Mucosa of rectum (tissue), 2 donors: ENCODE data around the gene NXPE3.
"Not testable (repeated sequence)": the region's sequence is repeated elsewhere in the genome, so short reads cannot be mapped to it uniquely, and the experiment has no call there.

Experiments
- H3K27ac ChIP-seq, 2 donors: one replicate each; pipeline ENCODE4 v1.7.0; 2013; ENCODE audit warnings: inconsistent platforms in 2 of 2, low read depth in 2 of 2, low read length in 2 of 2
- H3K27me3 ChIP-seq, 2 donors: one replicate each; pipeline ENCODE4 v1.7.0; 2013; ENCODE audit warnings: low read length in 2 of 2; ENCODE audit not compliant: control insufficient read depth in 2 of 2, insufficient read depth in 2 of 2
- H3K36me3 ChIP-seq, 2 donors: one replicate each; pipeline ENCODE4 v1.7.0; 2013; ENCODE audit warnings: low read length in 2 of 2; ENCODE audit not compliant: control insufficient read depth in 2 of 2, insufficient read depth in 2 of 2
- H3K4me1 ChIP-seq, 2 donors: one replicate each; pipeline ENCODE4 v1.7.0; 2013; ENCODE audit warnings: low read length in 2 of 2, mild to moderate bottlenecking in 1 of 2; ENCODE audit not compliant: control insufficient read depth in 2 of 2, insufficient read depth in 2 of 2
- H3K4me3 ChIP-seq, 2 donors: one replicate each; pipeline ENCODE4 v1.7.0; 2013; ENCODE audit warnings: low read length in 2 of 2
- H3K9ac ChIP-seq, 2 donors: one replicate each; pipeline ENCODE4 v1.7.0; 2013; ENCODE audit warnings: low read length in 2 of 2, low read depth in 1 of 2, mild to moderate bottlenecking in 1 of 2
- H3K9me3 ChIP-seq, 2 donors: one replicate each; pipeline ENCODE4 v1.7.0; 2013; ENCODE audit warnings: low read length in 2 of 2; ENCODE audit not compliant: control insufficient read depth in 2 of 2
- donor health status: healthy.
- donor health status: Normal muscosa, but diverticular disease.

The NXPE3 gene

DNA sequence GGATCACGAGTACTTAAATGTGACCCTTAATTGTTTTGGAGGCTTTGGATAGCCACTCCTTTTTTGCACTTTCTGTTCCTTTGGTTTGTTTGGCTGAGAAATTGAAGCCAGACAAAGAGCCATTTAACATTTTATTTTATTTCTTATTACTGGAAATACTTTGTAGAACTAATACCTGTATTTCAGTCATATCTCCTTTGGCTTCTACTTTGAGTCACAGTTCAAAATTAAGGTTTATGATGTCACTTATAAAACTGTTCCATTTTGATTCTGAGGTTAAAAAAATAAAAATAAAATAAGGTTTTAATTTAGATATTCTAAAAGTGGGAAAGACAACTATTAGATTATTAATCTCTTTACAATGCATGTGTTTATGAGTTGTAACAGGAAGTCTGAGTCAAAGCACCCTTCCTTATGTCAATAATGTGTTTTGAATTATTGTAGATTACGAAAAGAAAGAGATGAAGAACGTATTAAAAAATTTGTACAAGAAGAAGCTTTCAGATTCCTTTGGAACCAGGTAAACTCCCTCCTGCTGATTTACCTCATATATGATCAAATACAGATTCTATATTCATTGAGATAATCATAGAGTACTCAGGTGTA is 16.9 kb upstream of the NXPE3 start:
- H3K9ac ChIP-seq, result no peak overlapping the region
- no peaks in the 10 kb centered on the region for H3K4me1 ChIP-seq
- H3K27ac ChIP-seq, result no peak overlapping the region
- H3K9me3 ChIP-seq, result no peaks in the 10 kb centered on the region
- H3K36me3 ChIP-seq, result peaks cover 15 to 18% of the 10 kb centered on the region in 2 donors
- no peaks in the 10 kb centered on the region for H3K27me3 ChIP-seq
- H3K4me3 ChIP-seq, result no peak overlapping the region

DNA sequence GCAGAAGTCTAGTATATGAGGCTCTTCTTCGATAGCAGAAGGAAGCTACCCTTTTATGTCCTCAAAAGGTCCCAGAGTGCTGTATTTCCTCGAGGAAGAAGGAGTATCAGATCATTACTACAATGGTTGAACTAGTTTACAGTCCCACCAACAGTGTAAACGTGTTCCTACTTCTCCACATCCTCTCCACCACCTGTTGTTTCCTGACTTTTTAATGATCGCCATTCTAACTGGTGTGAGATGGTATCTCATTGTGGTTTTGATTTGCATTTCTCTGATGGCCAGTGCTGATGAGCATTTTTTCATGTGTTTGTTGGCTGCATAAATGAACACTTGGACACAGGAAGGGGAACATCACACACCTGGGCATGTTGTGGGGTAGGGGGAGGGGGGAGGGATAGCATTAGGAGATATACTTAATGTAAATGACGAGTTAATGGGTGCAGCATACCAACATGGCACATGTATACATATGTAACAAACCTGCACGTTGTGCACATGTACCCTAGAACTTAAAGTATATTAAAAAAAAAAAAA is 1.2 kb upstream of the NXPE3 start:
- not testable (repeated sequence) for H3K27me3 ChIP-seq, H3K27ac ChIP-seq, H3K9me3 ChIP-seq, H3K36me3 ChIP-seq, H3K4me3 ChIP-seq, H3K9ac ChIP-seq
- peaks cover 7 to 13% of the 10 kb centered on the region in 2 donors for H3K4me1 ChIP-seq

DNA sequence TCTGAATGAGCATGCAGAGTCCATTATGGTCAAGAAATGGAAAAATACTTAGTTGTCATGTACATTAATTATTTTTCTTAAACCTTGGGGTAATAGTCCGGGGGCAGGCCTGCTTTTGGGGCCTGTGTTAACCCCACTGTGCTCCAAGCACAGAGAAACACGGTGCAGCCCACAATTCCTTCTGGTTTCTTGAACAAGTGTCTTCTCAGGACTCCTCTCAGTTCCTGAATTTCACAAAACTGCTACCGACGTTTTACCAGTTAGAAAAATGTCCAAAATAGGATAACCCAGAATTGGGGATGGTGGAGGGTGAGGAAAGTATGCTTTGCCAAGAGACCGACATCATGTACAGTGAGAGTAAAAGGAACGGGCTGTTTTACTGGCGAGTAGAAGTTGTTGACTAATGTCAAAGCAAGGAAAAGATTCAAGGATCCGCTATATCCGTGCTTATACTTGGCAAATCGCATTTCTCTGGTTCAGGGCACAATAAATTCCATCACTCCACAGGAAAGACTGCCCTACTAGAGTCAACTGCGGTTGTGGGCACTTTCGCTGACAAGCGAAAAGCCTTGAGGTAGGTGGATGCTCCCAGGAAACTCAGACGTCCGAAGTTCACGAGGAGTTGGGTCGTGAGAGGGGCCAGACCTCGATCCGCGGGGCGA is 495 bp upstream of the NXPE3 start:
- Histone ChIP-seq H3K27me3 (no peaks in the 10 kb centered on the region), H3K27ac (peak overlapping the region; percentile 74 to 82), H3K4me3 (peak overlapping the region; percentile 79 to 83), H3K9ac (peak overlapping the region; percentile 74 to 83), H3K4me1 (peaks cover 7 to 13% of the 10 kb centered on the region in 2 donors), H3K9me3 (no peaks in the 10 kb centered on the region), H3K36me3 (peaks cover 0 to 4% of the 10 kb centered on the region in 2 donors)

DNA sequence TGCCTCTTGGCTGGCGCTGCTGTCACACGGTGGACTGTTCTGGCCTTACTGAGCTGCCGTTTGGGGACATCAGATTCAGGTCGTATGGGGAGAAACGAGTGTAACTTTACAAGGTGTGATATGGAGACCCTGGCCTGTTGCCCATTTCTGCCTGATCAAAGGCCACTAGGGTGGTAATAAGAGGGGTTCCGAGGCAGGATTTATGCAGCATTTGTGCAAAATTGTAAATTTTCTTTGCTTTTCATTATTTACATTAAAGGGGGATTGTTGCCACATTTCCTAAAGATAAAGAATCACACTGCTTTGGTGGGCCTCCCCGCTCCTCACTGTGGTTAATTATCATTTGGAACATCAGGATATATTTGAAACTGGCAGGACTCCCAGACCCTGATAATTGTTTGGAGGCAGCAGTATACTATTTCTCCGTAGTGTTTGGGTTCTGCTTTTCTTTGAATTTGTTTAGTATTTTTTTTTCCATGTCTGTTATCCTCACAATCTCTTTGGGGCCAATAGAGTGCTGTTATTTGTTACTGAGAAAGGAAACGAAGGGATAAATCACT is 891 bp downstream of the NXPE3 start:
- H3K36me3 ChIP-seq, result peaks cover 0 to 8% of the 10 kb centered on the region in 2 donors
- peak overlapping the region; percentile 79 to 83 for H3K4me3 ChIP-seq
- H3K9me3 ChIP-seq, result no peaks in the 10 kb centered on the region
- peak overlapping the region; percentile 33 to 82 for H3K27ac ChIP-seq
- no peaks in the 10 kb centered on the region for H3K27me3 ChIP-seq
- H3K9ac ChIP-seq, result peak overlapping the region; percentile 56 to 61
- peaks cover 7 to 13% of the 10 kb centered on the region in 2 donors for H3K4me1 ChIP-seq

DNA sequence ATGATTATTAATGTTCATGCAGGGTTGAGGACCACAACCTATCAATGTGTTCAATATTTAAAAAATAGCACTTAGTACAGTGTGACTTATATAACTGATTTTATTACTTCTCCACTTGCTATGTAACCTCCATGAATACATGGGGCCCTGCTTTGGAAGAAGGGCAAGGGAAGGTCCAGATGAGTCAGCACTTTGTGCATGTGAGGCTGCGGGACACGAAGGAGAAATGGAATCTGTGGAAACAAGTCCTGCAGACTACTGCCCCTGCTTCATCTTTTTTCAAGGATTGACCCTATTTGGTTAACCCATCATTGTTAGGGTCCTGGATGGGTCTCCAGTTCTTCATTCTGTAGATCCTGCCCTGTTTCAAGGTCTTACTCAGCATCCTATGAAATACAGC is 1.6 kb downstream of the NXPE3 start:
- Histone ChIP-seq H3K27me3 (no peaks in the 10 kb centered on the region), H3K36me3 (peaks cover 0 to 8% of the 10 kb centered on the region in 2 donors), H3K27ac (no peak overlapping the region), H3K9me3 (no peaks in the 10 kb centered on the region), H3K4me3 (no peak overlapping the region), H3K9ac (no peak overlapping the region), H3K4me1 (peaks cover 7 to 13% of the 10 kb centered on the region in 2 donors)

DNA sequence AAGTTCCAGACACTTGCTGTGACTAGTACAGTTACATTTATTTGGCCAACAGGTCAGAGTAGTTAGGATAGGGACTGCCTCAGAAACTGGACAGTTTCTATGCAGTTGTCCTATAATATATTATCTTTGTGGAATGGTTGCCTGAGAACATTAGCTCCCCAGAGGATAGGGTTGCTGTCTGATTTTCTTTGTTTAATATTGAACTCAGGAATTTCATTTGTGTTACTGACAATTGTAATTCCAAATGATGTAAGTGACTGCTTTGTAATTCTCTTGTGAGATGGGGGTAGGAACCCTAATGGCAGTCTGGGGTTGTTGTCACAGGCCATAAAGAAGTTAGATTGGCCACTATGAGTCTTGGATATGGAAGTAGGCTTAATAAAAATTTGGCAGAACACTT is 2.2 kb downstream of the NXPE3 start:
- Histone ChIP-seq H3K27ac (no peak overlapping the region), H3K36me3 (peaks cover 3 to 8% of the 10 kb centered on the region in 2 donors), H3K4me1 (peaks cover 7 to 13% of the 10 kb centered on the region in 2 donors), H3K4me3 (no peak overlapping the region), H3K9ac (no peak overlapping the region), H3K9me3 (no peaks in the 10 kb centered on the region), H3K27me3 (no peaks in the 10 kb centered on the region)

DNA sequence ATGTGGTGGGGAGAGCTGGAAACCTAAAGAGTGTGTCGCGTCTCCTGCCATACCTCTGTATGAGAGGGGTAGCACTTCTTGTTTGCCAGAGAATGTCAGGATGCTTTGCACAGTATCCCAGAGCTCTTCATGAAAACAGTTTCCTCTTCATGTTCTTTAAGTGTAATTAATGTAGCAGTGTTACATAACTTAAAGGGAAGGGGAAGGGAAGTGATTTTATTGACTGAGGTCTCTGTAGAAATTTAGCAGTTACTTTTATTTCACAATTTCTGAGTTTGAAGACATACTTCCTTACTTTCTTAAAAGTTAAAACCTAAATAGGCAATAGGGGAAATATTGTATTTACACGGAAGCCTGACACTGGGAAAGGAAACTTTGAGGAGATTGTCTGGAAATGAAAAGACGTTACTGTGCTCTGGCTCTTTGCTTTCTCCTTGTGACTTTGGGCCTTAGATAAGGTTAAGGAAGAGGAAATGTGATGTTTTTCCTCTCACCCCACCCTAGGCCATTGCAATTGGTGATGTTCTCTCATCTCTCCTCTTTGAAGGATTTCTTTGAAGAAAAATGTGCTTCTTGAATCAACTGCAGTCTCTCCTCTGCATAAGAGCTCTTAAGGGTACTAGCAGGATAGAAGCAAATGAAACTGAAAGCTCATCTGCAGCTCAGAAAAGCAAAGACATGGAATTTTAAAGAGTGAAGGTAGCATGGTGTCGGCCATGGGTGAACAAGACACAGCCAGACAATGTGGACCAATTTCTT is 6.0 kb downstream of the NXPE3 start:
- no peak overlapping the region for H3K9ac ChIP-seq
- H3K4me1 ChIP-seq, result peaks cover 0 to 3% of the 10 kb centered on the region in 2 donors
- H3K27me3 ChIP-seq, result no peaks in the 10 kb centered on the region
- no peak overlapping the region for H3K4me3 ChIP-seq
- H3K36me3 ChIP-seq, result peaks cover 3 to 12% of the 10 kb centered on the region in 2 donors
- H3K27ac ChIP-seq, result no peak overlapping the region
- H3K9me3 ChIP-seq, result no peaks in the 10 kb centered on the region

DNA sequence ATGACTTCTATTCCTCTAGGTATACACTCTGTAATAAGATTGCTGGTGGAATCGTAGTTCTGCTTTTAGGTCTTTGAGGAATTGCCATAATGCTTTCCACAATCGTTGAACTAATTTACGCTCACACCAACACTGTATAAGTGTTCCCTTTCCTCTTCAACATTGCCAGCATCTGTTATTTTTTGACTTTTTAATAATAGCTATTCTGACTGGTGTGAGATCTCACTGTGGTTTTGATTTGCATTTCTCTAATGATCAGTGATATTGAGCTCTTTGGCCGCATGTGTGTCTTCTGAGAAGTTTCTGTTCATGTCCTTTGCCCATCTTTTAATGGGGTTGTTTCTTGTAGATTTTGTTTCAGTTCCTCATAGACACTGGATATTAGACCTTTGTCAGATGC is 12.8 kb downstream of the NXPE3 start:
- no peaks in the 10 kb centered on the region for H3K27me3 ChIP-seq
- no peaks in the 10 kb centered on the region for H3K9me3 ChIP-seq
- peak overlapping the region in 1 of 2 donors; percentile 43 for H3K27ac ChIP-seq
- no peak overlapping the region for H3K4me3 ChIP-seq
- H3K36me3 ChIP-seq, result peaks cover 0 to 11% of the 10 kb centered on the region in 2 donors
- H3K9ac ChIP-seq, result no peak overlapping the region
- H3K4me1 ChIP-seq, result no peaks in the 10 kb centered on the region

DNA sequence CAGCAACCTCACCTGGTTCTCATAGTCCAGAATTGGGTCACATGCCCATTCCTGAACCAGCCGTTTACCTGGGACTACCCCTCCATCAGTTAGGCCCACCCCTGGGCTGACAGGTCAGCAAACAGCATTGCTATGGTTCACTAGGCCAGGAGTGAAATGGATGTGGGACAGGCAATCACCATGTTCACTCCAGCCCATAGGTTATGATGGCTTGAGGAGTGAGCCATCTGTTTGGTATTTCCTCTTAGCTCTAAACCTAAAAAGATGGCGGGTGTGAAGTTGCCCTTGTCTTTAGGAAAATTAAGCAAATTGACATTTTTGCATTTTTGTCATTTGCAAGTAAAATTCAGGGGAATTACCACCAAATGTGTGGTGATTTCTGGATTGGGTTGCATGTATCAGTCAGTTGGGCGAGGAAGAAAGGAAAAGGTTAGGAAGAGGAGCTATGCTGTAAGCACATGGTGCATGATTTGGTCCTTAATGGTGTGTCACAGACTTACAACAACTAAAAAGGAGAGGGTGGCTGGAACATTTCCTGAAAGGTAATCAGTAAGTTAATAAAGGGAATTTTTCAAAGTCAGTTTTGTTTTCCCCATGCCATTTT is 17.2 kb downstream of the NXPE3 start:
- H3K36me3 ChIP-seq, result peaks cover 0 to 8% of the 10 kb centered on the region in 2 donors
- H3K27me3 ChIP-seq, result no peaks in the 10 kb centered on the region
- H3K4me3 ChIP-seq, result no peak overlapping the region
- no peaks in the 10 kb centered on the region for H3K9me3 ChIP-seq
- no peaks in the 10 kb centered on the region for H3K4me1 ChIP-seq
- H3K27ac ChIP-seq, result no peak overlapping the region
- no peak overlapping the region for H3K9ac ChIP-seq
